Panc1 (cell line): Measurements from ENCODE around the gene ENPP7.

Experiments used
- CTCF ChIP-seq: fragments of 450-650 bp; IDR thresholded peaks from 2 replicates; pipeline ENCODE4 v1.5.1; 2017; ENCODE audit warnings: mild to moderate bottlenecking
- POLR2AphosphoS5 ChIP-seq: IDR thresholded peaks from 2 replicates; pipeline ENCODE4 v1.6.1; 2012; ENCODE audit warnings: mild to moderate bottlenecking, low read depth, low read length, moderate library complexity
- SIN3A ChIP-seq: IDR thresholded peaks from 2 replicates; pipeline ENCODE4 v1.6.1; 2012; ENCODE audit warnings: low read depth, mild to moderate bottlenecking, low read length, moderate library complexity, borderline replicate concordance; ENCODE audit not compliant: insufficient read depth
- TF ChIP-seq, protein P1 (sequence below), 2 experiments: IDR thresholded peaks; 2 replicates each; pipeline ENCODE4 v1.6.1; 2011 to 2012; ENCODE audit warnings: low read depth in 2 of 2, control low read depth in 1 of 2, low read length in 1 of 2, mild to moderate bottlenecking in 1 of 2, moderate library complexity in 1 of 2; ENCODE audit not compliant: insufficient read depth in 1 of 2

DNA sequence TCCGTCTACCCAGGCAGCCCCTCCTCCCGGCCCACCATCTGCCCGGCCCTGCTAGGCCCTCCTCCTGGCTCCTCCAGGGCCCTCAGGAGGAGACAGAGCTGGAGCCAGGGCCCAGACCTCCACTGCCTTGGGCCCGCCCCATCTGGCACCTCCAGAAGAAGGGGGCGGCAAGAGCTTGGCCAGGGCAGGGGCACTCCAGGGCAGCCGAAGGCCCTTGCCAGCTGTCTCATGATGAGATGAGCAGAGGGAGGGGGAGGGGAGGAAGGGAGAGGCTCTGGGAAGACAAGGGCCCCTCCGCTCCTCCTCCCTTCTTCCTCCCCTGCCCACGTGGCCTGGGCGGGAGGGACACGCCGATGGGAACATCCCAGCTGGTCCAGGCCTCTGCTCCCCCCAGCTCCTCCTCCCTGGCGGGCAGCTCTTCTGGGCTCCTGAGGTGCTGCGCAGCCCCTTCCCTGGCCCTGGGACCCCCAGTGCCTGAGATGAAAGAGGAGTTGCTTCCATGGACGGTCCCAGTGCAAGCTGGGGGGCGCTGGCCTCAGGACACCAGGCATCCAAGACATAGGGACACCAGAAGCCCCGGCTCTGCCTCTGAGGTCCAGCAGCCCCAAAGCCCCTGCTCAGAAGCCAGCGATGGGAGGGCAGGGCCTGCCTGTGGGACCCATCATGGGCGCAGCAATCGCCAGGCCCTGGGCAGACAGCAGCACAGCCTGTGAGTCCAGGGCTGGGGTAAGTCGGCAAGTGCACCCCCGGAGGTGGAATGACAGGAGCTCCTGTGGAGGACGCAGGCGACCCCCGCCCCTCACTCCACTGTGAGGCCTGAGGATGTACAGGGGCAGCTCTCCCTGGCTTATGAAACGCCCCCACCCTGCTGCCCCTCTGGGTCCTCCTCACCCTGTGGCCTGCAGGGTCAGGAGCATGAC lies 23.6 kb upstream of the ENPP7 start:
- no peak for TF ChIP-seq CTCF
- TF ChIP-seq POLR2AphosphoS5, result no peak
- TF ChIP-seq SIN3A, result no peak
- TF ChIP-seq, protein P1, sequence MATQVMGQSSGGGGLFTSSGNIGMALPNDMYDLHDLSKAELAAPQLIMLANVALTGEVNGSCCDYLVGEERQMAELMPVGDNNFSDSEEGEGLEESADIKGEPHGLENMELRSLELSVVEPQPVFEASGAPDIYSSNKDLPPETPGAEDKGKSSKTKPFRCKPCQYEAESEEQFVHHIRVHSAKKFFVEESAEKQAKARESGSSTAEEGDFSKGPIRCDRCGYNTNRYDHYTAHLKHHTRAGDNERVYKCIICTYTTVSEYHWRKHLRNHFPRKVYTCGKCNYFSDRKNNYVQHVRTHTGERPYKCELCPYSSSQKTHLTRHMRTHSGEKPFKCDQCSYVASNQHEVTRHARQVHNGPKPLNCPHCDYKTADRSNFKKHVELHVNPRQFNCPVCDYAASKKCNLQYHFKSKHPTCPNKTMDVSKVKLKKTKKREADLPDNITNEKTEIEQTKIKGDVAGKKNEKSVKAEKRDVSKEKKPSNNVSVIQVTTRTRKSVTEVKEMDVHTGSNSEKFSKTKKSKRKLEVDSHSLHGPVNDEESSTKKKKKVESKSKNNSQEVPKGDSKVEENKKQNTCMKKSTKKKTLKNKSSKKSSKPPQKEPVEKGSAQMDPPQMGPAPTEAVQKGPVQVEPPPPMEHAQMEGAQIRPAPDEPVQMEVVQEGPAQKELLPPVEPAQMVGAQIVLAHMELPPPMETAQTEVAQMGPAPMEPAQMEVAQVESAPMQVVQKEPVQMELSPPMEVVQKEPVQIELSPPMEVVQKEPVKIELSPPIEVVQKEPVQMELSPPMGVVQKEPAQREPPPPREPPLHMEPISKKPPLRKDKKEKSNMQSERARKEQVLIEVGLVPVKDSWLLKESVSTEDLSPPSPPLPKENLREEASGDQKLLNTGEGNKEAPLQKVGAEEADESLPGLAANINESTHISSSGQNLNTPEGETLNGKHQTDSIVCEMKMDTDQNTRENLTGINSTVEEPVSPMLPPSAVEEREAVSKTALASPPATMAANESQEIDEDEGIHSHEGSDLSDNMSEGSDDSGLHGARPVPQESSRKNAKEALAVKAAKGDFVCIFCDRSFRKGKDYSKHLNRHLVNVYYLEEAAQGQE (IDR thresholded peaks at IDR 0.05; ENCODE audit: insufficient read depth in 1 of 2, low read depth in 2 of 2, low read length in 1 of 2), result no peak
